ENCODE measurements around the gene HSPA12B. TPM values are rescaled to one million over a fixed set of nuclear protein-coding genes. Genes with fewer than 3 reads are reported as not detected.

HSPA12B gene
- total and polyA plus RNA-seq, 2 of the 13 experiments (the other 11 are each of a cell fraction or from before 2014, with no cell fraction given), result 0.01 TPM; not detected in 1

DNA sequence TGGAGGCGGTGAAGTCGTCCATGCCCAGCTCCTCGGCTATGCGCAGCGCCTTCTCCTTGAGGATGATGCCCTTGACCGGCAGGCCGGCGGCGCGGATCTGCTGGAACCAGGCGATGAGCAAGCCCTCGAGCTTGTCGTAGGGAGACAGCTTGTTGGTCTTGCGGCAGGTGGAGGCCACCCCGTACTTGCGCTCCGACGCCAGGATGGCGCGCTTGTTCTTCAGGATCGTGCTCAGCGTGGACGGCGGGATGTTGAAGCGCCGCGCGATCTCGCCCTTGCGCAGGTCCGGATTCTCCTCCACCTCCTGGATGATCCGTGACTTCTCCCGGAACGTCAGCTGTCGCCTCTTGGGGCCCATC lies 53.6 kb downstream of the HSPA12B start (continued):
- TF ChIP-seq, protein P1, sequence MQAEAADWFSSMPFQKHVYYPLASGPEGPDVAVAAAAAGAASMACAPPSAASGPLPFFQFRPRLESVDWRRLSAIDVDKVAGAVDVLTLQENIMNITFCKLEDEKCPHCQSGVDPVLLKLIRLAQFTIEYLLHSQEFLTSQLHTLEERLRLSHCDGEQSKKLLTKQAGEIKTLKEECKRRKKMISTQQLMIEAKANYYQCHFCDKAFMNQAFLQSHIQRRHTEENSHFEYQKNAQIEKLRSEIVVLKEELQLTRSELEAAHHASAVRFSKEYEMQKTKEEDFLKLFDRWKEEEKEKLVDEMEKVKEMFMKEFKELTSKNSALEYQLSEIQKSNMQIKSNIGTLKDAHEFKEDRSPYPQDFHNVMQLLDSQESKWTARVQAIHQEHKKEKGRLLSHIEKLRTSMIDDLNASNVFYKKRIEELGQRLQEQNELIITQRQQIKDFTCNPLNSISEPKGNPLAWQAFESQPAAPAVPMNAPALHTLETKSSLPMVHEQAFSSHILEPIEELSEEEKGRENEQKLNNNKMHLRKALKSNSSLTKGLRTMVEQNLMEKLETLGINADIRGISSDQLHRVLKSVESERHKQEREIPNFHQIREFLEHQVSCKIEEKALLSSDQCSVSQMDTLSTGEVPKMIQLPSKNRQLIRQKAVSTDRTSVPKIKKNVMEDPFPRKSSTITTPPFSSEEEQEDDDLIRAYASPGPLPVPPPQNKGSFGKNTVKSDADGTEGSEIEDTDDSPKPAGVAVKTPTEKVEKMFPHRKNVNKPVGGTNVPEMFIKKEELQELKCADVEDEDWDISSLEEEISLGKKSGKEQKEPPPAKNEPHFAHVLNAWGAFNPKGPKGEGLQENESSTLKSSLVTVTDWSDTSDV (CRISPR knock-in tag; IDR thresholded peaks at IDR 0.05), result peak; percentile 58; the same call in 1 of the 2 replicates
- TF ChIP-seq, protein P2, sequence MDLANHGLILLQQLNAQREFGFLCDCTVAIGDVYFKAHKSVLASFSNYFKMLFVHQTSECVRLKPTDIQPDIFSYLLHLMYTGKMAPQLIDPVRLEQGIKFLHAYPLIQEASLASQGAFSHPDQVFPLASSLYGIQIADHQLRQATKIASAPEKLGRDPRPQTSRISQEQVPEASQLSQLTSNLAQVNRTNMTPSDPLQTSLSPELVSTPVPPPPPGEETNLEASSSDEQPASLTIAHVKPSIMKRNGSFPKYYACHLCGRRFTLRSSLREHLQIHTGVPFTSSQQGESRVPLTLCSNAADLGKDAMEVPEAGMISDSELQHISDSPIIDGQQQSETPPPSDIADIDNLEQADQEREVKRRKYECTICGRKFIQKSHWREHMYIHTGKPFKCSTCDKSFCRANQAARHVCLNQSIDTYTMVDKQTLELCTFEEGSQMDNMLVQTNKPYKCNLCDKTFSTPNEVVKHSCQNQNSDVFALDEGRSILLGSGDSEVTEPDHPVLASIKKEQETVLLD (CRISPR knock-in tag; IDR thresholded peaks at IDR 0.05; ENCODE audit: low read depth), result peak; percentile 8; the same call in 1 of the 2 replicates
- TF ChIP-seq, protein P3, sequence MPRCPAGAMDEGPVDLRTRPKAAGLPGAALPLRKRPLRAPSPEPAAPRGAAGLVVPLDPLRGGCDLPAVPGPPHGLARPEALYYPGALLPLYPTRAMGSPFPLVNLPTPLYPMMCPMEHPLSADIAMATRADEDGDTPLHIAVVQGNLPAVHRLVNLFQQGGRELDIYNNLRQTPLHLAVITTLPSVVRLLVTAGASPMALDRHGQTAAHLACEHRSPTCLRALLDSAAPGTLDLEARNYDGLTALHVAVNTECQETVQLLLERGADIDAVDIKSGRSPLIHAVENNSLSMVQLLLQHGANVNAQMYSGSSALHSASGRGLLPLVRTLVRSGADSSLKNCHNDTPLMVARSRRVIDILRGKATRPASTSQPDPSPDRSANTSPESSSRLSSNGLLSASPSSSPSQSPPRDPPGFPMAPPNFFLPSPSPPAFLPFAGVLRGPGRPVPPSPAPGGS (CRISPR knock-in tag; IDR thresholded peaks at IDR 0.05), result 0 out of 2 replicates have a peak, but pooled peaks have one; percentile 4
- TF ChIP-seq ZBTB7A (CRISPR knock-in tag; IDR thresholded peaks at IDR 0.05), result peak; percentile 86
- TF ChIP-seq SOX6 (IDR thresholded peaks at IDR 0.05), result no peak
- TF ChIP-seq SOX6 (CRISPR knock-in tag; IDR thresholded peaks at IDR 0.05), result no peak

All from HepG2 (cell line).